Karpas-422 (cell line): ENCODE measurements around the gene RNF31. TPM values are rescaled to one million over a fixed set of nuclear protein-coding genes. Genes with fewer than 3 reads are reported as not detected.
"Not testable (repeated sequence)": the region's sequence is repeated elsewhere in the genome, so short reads cannot be mapped to it uniquely, and the experiment has no call there.

Experiments used
- DNase-seq: peaks from one replicate; pipeline ENCODE4 v3.0.0-alpha.2; 2015
- H2AFZ ChIP-seq: fragments of 200-600 bp; sonication (generic); 2 replicates; pipeline ENCODE4 v1.6.1; 2014; ENCODE audit warnings: antibody characterized with exemption, low read length, mixed read lengths
- H3K27ac ChIP-seq: fragments of 200-600 bp; sonication (generic); 2 replicates; pipeline ENCODE4 v1.5.1; 2014; ENCODE audit warnings: mild to moderate bottlenecking, low read length, moderate library complexity
- H3K27me3 ChIP-seq: fragments of 200-600 bp; sonication (generic); 2 replicates; pipeline ENCODE4 v1.6.1; 2014; ENCODE audit warnings: low read length, mixed read lengths
- H3K36me3 ChIP-seq: fragments of 200-600 bp; sonication (generic); 2 replicates; pipeline ENCODE4 v1.6.1; 2014; ENCODE audit warnings: low read length, mixed read lengths; ENCODE audit not compliant: insufficient read depth
- H3K4me1 ChIP-seq: fragments of 200-600 bp; sonication (generic); 2 replicates; pipeline ENCODE4 v1.6.1; 2014; ENCODE audit warnings: mild to moderate bottlenecking, low read length, mixed read lengths
- H3K4me2 ChIP-seq: fragments of 200-600 bp; sonication (generic); 2 replicates; pipeline ENCODE4 v1.6.1; 2014; ENCODE audit warnings: low read length, low read depth, mild to moderate bottlenecking; ENCODE audit not compliant: poor library complexity, severe bottlenecking
- H3K4me3 ChIP-seq: fragments of 200-600 bp; sonication (generic); 2 replicates; pipeline ENCODE4 v1.5.1; 2014; ENCODE audit warnings: mild to moderate bottlenecking, antibody characterized with exemption, low read length, mixed read lengths
- H3K79me2 ChIP-seq: fragments of 200-600 bp; sonication (generic); 2 replicates; pipeline ENCODE4 v1.6.1; 2014; ENCODE audit warnings: mild to moderate bottlenecking, low read length, mixed read lengths
- H3K9ac ChIP-seq: fragments of 200-600 bp; sonication (generic); 2 replicates; pipeline ENCODE4 v1.6.0; 2014; ENCODE audit warnings: low read length
- H3K9me2 ChIP-seq: fragments of 200-600 bp; sonication (generic), shearing (Covaris generic); replicated peaks from 2 replicates; pipeline ENCODE4 v1.6.0; 2014; ENCODE audit warnings: mild to moderate bottlenecking, low read length, moderate library complexity; ENCODE audit not compliant: insufficient read depth
- H3K9me3 ChIP-seq: fragments of 300-700, 200-600 bp; sonication (generic); 2 replicates; pipeline ENCODE4 v1.6.1; 2014; ENCODE audit warnings: low read length, mixed read lengths
- H4K20me1 ChIP-seq: fragments of 200-600 bp; sonication (generic); 2 replicates; pipeline ENCODE4 v1.6.1; 2014; ENCODE audit warnings: mild to moderate bottlenecking, antibody characterized with exemption, low read length, low read depth; ENCODE audit not compliant: insufficient read depth
- total RNA-seq: library from RNA; depleted of rRNA; stranded (reverse); fragments of >200 nt; shearing (Covaris generic); gene quantifications from 2 replicates; pipeline ENCODE4 v1.2.3, GENCODE V29; 2014; ENCODE audit warnings: low replicate concordance

The RNF31 gene
- total RNA-seq, 1 experiment from 2014 or later: 82.0 TPM

DNA sequence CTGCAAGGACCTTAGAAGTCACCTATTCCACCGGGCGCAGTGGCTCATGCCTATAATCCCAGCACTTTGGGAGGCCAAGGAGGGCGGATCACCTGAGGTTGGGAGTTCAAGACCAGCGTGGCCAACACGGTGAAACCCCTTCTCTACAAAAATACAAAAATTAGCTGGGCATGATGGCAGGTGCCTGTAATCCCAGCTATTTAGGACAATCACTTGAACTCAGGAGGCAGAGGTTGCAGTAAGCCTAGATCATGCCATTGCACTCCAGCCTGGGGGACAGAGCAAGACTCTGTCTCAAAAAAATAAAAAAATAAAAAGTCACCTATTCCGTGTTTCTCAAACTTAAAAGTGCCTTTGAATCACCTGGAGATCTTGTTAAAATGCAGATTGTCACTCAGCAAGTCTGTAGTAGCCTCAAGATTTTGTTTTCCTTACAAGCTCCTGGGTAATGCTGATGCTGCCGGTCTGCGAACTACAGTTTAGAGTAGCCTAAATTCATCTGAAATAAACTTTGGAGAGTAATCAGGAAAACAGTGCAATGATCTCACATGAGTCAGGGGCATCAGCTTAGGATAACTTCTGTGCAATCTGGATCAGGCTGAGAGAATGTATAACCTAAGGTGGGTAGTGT, 41.6 kb upstream of the RNF31 start:
- not testable (repeated sequence) for H4K20me1 ChIP-seq, H3K79me2 ChIP-seq, H3K27ac ChIP-seq, H3K4me3 ChIP-seq, H3K9me3 ChIP-seq, H3K9me2 ChIP-seq, DNase-seq, H3K9ac ChIP-seq, H2AFZ ChIP-seq, H3K4me2 ChIP-seq, H3K27me3 ChIP-seq, H3K4me1 ChIP-seq
- peaks cover 28% of the 10 kb centered on the region for H3K36me3 ChIP-seq

DNA sequence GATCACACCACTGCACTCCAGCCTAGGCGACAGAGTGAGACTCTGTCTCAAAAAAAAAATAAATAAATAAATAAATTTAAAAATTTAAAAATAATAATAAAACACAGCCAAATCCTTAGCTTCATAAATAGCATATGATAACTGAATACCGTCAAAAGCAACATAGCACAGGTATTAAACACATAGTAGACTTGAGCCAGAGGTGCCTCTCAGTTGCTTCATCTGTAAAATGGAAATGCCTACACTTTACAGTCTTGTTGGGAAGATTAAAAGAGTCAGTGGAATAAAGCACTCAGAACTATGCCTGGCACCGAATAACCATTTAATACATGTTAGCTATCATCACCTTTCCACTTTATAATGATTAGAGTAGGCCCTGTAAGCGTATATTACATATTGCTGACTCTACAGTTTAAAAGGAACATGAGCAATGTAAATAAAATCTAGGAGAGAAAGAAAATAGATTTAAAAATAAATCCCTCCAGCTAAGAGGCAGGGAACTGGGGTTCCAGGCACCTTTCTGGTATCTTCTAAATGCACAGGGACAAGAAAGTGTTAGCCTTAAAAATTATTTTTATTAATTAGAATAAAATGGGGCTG, 40.5 kb upstream of the RNF31 start:
- Histone ChIP-seq H3K36me3 (peaks cover 21% of the 10 kb centered on the region), H3K4me2 (no peak overlapping the region), H3K79me2 (no peaks in the 10 kb centered on the region), H3K4me1 (peaks cover 7% of the 10 kb centered on the region), H3K4me3 (no peak overlapping the region), H3K9me2 (no peaks in the 10 kb centered on the region), H3K9ac (no peak overlapping the region), H2AFZ (no peak overlapping the region), H4K20me1 (no peaks in the 10 kb centered on the region), H3K9me3 (no peaks in the 10 kb centered on the region), H3K27me3 (no peaks in the 10 kb centered on the region), H3K27ac (no peak overlapping the region)
- DNase-seq: no peak

DNA sequence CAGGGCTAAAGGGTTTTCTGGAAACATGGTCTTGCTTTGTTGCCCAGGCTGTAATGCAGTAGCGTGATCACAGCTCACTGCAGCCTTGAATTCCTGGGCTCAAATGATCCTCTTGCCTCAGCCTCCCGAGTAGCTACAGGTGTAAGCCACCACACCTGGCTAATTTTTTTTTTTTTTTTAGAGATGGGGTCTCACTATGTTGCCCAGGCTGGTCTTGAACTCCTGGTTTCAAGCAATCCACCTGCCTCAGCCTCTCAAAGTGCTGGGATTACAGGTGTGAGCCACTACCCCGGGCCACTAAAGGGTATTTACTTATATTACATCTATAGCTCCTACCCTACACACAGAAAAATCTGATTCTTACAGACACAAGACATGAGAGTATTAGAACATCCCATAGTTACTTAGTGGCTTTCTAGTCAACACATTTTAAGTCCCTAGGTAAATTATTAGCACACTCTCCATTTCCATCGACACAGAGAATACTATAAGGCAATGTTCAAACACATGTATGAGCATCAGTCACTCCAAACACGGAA, 38.9 kb upstream of the RNF31 start:
- no peaks in the 10 kb centered on the region for H3K9me3 ChIP-seq
- H3K79me2 ChIP-seq: 0 out of 2 replicates have a peak, but pooled peaks cover 1% of the 10 kb centered on the region
- peak overlapping the region; percentile 88 for H2AFZ ChIP-seq
- H3K27me3 ChIP-seq: no peaks in the 10 kb centered on the region
- no peaks in the 10 kb centered on the region for H3K9me2 ChIP-seq
- H3K4me2 ChIP-seq: peak overlapping the region; percentile 38
- peak overlapping the region; percentile 46; the same call in 1 of the 2 replicates for H3K27ac ChIP-seq
- no peak for DNase-seq
- H3K36me3 ChIP-seq: peaks cover 8% of the 10 kb centered on the region
- H3K9ac ChIP-seq: peak overlapping the region; percentile 47
- H4K20me1 ChIP-seq: no peaks in the 10 kb centered on the region
- H3K4me1 ChIP-seq: peaks cover 10% of the 10 kb centered on the region
- no peak overlapping the region for H3K4me3 ChIP-seq

- Histone ChIP-seq H3K27me3 (no peaks in the 10 kb centered on the region), H4K20me1 (no peaks in the 10 kb centered on the region), H2AFZ (no peak overlapping the region), H3K4me3 (no peak overlapping the region), H3K27ac (no peak overlapping the region), H3K9me3 (no peaks in the 10 kb centered on the region), H3K4me1 (peaks cover 12% of the 10 kb centered on the region), H3K36me3 (no peaks in the 10 kb centered on the region), H3K9ac (no peak overlapping the region), H3K9me2 (no peaks in the 10 kb centered on the region), H3K4me2 (no peak overlapping the region), H3K79me2 (0 out of 2 replicates have a peak, but pooled peaks cover 3% of the 10 kb centered on the region)
- no peak for DNase-seq
These were observed 37.2 kb upstream of the RNF31 start for GRCh38 chr14:24110060-24110459.

- Histone ChIP-seq H3K27ac (no peak overlapping the region), H3K4me2 (no peak overlapping the region), H4K20me1 (no peaks in the 10 kb centered on the region), H3K9me3 (no peaks in the 10 kb centered on the region), H2AFZ (no peak overlapping the region), H3K4me1 (peaks cover 14% of the 10 kb centered on the region), H3K9ac (no peak overlapping the region), H3K4me3 (no peak overlapping the region), H3K9me2 (no peaks in the 10 kb centered on the region), H3K36me3 (no peaks in the 10 kb centered on the region), H3K27me3 (no peaks in the 10 kb centered on the region), H3K79me2 (peaks cover 7% of the 10 kb centered on the region)
- no peak for DNase-seq
These were observed 36.8 kb upstream of the RNF31 start for GRCh38 chr14:24110523-24110922.

DNA sequence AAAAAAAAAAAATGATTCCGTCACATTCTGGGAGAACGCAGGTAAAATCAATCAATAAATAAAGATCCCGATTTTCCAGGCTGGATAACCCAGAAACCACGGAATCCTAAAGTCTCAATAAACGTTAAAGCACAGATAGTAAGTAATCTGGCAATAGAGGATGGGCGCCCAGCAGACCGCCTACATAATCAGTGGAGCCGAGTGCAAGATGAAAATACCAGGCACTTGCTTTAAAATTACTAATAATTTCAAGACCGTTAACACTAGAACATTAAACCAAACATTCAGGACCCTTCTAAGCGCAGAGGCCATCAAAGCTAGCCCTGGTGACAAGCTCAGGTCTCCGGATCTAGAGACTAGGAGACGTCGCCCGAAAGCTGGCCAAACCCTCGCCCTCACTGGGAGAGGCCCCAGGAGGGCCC, 33.9 kb upstream of the RNF31 start:
- Histone ChIP-seq H2AFZ (peak overlapping the region; percentile 87; the same call in 1 of the 2 replicates), H3K27ac (peak overlapping the region; percentile 91), H3K4me2 (peak overlapping the region; percentile 91), H4K20me1 (no peaks in the 10 kb centered on the region), H3K4me1 (peaks cover 26% of the 10 kb centered on the region), H3K79me2 (peaks cover 22% of the 10 kb centered on the region), H3K9me3 (no peaks in the 10 kb centered on the region), H3K9ac (peak overlapping the region; percentile 95), H3K27me3 (no peaks in the 10 kb centered on the region), H3K9me2 (no peaks in the 10 kb centered on the region), H3K36me3 (peaks cover 8% of the 10 kb centered on the region; the same call in 1 of the 2 replicates), H3K4me3 (peak overlapping the region; percentile 89)
- peak; percentile 76 for DNase-seq

- peaks cover 8% of the 10 kb centered on the region; the same call in 1 of the 2 replicates for H3K36me3 ChIP-seq
- H3K4me3 ChIP-seq: peak overlapping the region; percentile 89
- H3K27ac ChIP-seq: peak overlapping the region; percentile 91
- H3K79me2 ChIP-seq: peaks cover 22% of the 10 kb centered on the region
- peak overlapping the region; percentile 95 for H3K9ac ChIP-seq
- DNase-seq: peak; percentile 98
- no peaks in the 10 kb centered on the region for H3K9me3 ChIP-seq
- H3K9me2 ChIP-seq: no peaks in the 10 kb centered on the region
- H2AFZ ChIP-seq: peak overlapping the region; percentile 87
- H4K20me1 ChIP-seq: no peaks in the 10 kb centered on the region
- H3K4me2 ChIP-seq: peak overlapping the region; percentile 91
- H3K4me1 ChIP-seq: peaks cover 22% of the 10 kb centered on the region
- H3K27me3 ChIP-seq: no peaks in the 10 kb centered on the region
These were observed 33.3 kb upstream of the RNF31 start for GRCh38 chr14:24113801-24114531.
